OCI-LY1 (cell line): Measurements from ENCODE around the gene C22orf31.

Experiments used
- EZH2 ChIP-seq: fragments of 200-600 bp; sonication (generic), shearing (Covaris generic); IDR thresholded peaks from 2 replicates; pipeline ENCODE4 v1.8.0; 2017; ENCODE audit warnings: borderline replicate concordance, mixed run types, mild to moderate bottlenecking, antibody characterized with exemption, low read length, moderate library complexity, mixed read lengths
- TF ChIP-seq, protein P1 (sequence below): fragments of 200-600 bp; sonication (generic), shearing (Covaris generic); IDR thresholded peaks from 2 replicates; pipeline ENCODE4 v1.5.1; 2017; ENCODE audit warnings: mild to moderate bottlenecking, antibody characterized with exemption, low read length, moderate library complexity, mixed read lengths

DNA sequence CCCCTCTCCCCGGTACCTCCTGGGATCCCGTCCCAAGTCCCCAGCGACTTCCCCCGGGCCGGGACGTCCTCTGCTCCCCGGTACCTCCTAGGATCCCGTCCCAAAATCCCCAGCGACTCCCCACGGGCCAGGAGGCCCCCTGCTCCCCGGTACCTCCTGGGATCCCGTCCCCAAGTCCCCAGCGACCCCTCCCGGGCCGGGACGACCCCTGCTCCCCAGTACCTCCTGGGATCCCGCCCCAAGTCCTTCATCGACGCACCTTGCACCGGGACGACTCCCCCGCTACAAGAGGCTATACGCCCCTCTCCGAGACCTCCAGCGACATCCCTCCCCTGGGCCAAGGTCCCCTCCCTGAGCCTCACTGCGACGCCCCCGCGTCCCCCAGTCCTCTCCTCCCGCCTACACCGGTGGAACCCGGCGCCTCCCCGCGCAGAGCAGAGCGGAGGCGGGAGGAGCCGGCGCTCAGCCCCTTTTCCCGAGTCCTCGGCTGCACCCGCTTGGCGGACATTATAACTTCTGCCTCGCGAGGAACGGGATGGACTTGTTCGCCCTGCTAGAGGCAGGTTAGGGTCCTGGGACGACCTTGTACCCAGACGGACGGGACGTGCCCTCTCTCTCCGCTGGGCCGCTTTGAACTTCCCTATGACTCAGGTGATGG, 12.1 kb upstream of the C22orf31 start:
- TF ChIP-seq, protein P1, sequence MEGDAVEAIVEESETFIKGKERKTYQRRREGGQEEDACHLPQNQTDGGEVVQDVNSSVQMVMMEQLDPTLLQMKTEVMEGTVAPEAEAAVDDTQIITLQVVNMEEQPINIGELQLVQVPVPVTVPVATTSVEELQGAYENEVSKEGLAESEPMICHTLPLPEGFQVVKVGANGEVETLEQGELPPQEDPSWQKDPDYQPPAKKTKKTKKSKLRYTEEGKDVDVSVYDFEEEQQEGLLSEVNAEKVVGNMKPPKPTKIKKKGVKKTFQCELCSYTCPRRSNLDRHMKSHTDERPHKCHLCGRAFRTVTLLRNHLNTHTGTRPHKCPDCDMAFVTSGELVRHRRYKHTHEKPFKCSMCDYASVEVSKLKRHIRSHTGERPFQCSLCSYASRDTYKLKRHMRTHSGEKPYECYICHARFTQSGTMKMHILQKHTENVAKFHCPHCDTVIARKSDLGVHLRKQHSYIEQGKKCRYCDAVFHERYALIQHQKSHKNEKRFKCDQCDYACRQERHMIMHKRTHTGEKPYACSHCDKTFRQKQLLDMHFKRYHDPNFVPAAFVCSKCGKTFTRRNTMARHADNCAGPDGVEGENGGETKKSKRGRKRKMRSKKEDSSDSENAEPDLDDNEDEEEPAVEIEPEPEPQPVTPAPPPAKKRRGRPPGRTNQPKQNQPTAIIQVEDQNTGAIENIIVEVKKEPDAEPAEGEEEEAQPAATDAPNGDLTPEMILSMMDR: no peak
- no peak for TF ChIP-seq EZH2
